ENCODE results near the gene UNC13A. TPM values are rescaled to one million over a fixed set of nuclear protein-coding genes. Genes with fewer than 3 reads are reported as not detected.
A peak's percentile ranks its signal among the peaks of the same experiment; 100 is the strongest.

Gene UNC13A
- total RNA-seq, 1 experiment from 2014 or later = 29.0 TPM

- POLR2A ChIA-PET = no interaction called here
- Histone ChIP-seq H3K27me3 (ENCODE audit: insufficient read depth, low read length) (no peaks in the 10 kb centered on the region), H4K20me1 (ENCODE audit: insufficient read depth) (peaks cover 4% of the 10 kb centered on the region; the same call in 1 of the 2 replicates), H3K4me2 (ENCODE audit: low read length) (no peak overlapping the region), H3K36me3 (ENCODE audit: control insufficient read depth in 1 of 2, insufficient read depth in 2 of 2, low read length in 2 of 2) (peaks cover 22 to 38% of the 10 kb centered on the region in 2 experiments; a peak in 3 of 4 replicates), H3K9me3 (ENCODE audit: control insufficient read depth in 1 of 2, insufficient read depth in 1 of 2, low read depth in 1 of 2, low read length in 2 of 2) (no peaks in the 10 kb centered on the region), H3K27ac (ENCODE audit: low read depth, low read length) (no peak overlapping the region), H2AFZ (ENCODE audit: low read depth, low read length, poor library complexity, severe bottlenecking) (no peak overlapping the region), H3K9me2 (ENCODE audit: insufficient read depth) (no peaks in the 10 kb centered on the region), H3K79me2 (ENCODE audit: insufficient read depth, low read length) (peaks cover 3% of the 10 kb centered on the region; the same call in 1 of the 2 replicates), H3K4me3 (replicated peaks in 1 of 2; ENCODE audit: low read depth in 1 of 2, low read length in 2 of 2) (no peak overlapping the region), H3K4me1 (ENCODE audit: control insufficient read depth in 1 of 2, insufficient read depth in 2 of 2, low read length in 2 of 2) (peaks cover 12 to 28% of the 10 kb centered on the region in 2 experiments; a peak in 3 of 4 replicates), H3K9ac (ENCODE audit: low read length) (no peak overlapping the region)
- no TSS peak for BruUV-seq (replicated peaks)
- RAD21 ChIA-PET (ENCODE audit: low non-redundant PET in 1 of 2, low total read pairs in 2 of 2, uncharacterized antibody in 2 of 2, unreplicated experiment in 2 of 2) = no interaction called here
- no peak for DNase-seq (ENCODE audit: low read depth, low spot score)
- intact Hi-C loops (cut with micrococcal nuclease) = no loop called here
- CTCF ChIA-PET = no interaction called here
- no peak for TF ChIP-seq SRF (IDR thresholded peaks at IDR 0.05; ENCODE audit: low read depth)
- TF ChIP-seq POLR2A (IDR thresholded peaks at IDR 0.05; ENCODE audit: borderline replicate concordance, extremely low read depth, insufficient read depth, insufficient read length) = no peak
- no peak for TF ChIP-seq CBX3 (IDR thresholded peaks at IDR 0.05; ENCODE audit: low read depth)
- no peak for TF ChIP-seq EZH2phosphoT487 (IDR thresholded peaks at IDR 0.05; ENCODE audit: borderline replicate concordance)
- no peak for ATAC-seq
Observed at GRCh38 chr19:17581211-17581874, 106.8 kb downstream of the UNC13A start.

- BruUV-seq (replicated peaks) = no TSS peak
- intact Hi-C loops (cut with micrococcal nuclease) = no loop called here
- Histone ChIP-seq H3K4me3 (replicated peaks in 1 of 2; ENCODE audit: low read depth in 1 of 2, low read length in 2 of 2) (no peak overlapping the region), H3K4me1 (ENCODE audit: control insufficient read depth in 1 of 2, insufficient read depth in 2 of 2, low read length in 2 of 2) (peaks cover 16 to 35% of the 10 kb centered on the region in 2 experiments; a peak in 3 of 4 replicates), H3K4me2 (ENCODE audit: low read length) (peak overlapping the region; percentile 69), H3K27me3 (ENCODE audit: insufficient read depth, low read length) (no peaks in the 10 kb centered on the region), H3K36me3 (ENCODE audit: control insufficient read depth in 1 of 2, insufficient read depth in 2 of 2, low read length in 2 of 2) (peaks cover 22 to 38% of the 10 kb centered on the region in 2 experiments; a peak in 3 of 4 replicates), H2AFZ (ENCODE audit: low read depth, low read length, poor library complexity, severe bottlenecking) (no peak overlapping the region), H4K20me1 (ENCODE audit: insufficient read depth) (peaks cover 4% of the 10 kb centered on the region; the same call in 1 of the 2 replicates), H3K79me2 (ENCODE audit: insufficient read depth, low read length) (peaks cover 3% of the 10 kb centered on the region; the same call in 1 of the 2 replicates), H3K9me2 (ENCODE audit: insufficient read depth) (no peaks in the 10 kb centered on the region), H3K9ac (ENCODE audit: low read length) (no peak overlapping the region), H3K27ac (ENCODE audit: low read depth, low read length) (peak overlapping the region; percentile 50), H3K9me3 (ENCODE audit: control insufficient read depth in 1 of 2, insufficient read depth in 1 of 2, low read depth in 1 of 2, low read length in 2 of 2) (no peaks in the 10 kb centered on the region)
- DNase-seq (ENCODE audit: low read depth, low spot score) (no peak), ATAC-seq (no peak)
- ChIA-PET CTCF (interaction anchor here (0.9 to 1.0 kb wide), 2 partner anchors 8 to 26 kb away, joined by 3 to 8 read pairs; no protein-coding TSS in a partner anchor), RAD21 (ENCODE audit: low non-redundant PET in 1 of 2, low total read pairs in 2 of 2, uncharacterized antibody in 2 of 2, unreplicated experiment in 2 of 2) (interaction anchor here in 1 of 2 experiments (0.9 kb wide), 1 partner anchor 186 kb away, joined by 4 read pairs; no protein-coding TSS in a partner anchor), POLR2A (interaction anchor here (0.5 to 1.3 kb wide), 2 partner anchors 18 to 218 kb away, joined by 3 read pairs; no protein-coding TSS in a partner anchor)
- no peak for TF ChIP-seq REST (IDR thresholded peaks at IDR 0.05; ENCODE audit: low read depth)
- no peak for TF ChIP-seq ZFX (IDR thresholded peaks at IDR 0.05)
- TF ChIP-seq CBX3 (IDR thresholded peaks at IDR 0.05; ENCODE audit: low read depth) = no peak
- no peak for TF ChIP-seq ELF1 (IDR thresholded peaks at IDR 0.05; ENCODE audit: borderline replicate concordance, low read depth)
- TF ChIP-seq, protein P1, sequence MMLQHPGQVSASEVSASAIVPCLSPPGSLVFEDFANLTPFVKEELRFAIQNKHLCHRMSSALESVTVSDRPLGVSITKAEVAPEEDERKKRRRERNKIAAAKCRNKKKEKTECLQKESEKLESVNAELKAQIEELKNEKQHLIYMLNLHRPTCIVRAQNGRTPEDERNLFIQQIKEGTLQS (IDR thresholded peaks at IDR 0.05) = no peak
- no peak for TF ChIP-seq POLR2AphosphoS5 (IDR thresholded peaks at IDR 0.05; ENCODE audit: low read depth, low read length)
- TF ChIP-seq, protein P2, sequence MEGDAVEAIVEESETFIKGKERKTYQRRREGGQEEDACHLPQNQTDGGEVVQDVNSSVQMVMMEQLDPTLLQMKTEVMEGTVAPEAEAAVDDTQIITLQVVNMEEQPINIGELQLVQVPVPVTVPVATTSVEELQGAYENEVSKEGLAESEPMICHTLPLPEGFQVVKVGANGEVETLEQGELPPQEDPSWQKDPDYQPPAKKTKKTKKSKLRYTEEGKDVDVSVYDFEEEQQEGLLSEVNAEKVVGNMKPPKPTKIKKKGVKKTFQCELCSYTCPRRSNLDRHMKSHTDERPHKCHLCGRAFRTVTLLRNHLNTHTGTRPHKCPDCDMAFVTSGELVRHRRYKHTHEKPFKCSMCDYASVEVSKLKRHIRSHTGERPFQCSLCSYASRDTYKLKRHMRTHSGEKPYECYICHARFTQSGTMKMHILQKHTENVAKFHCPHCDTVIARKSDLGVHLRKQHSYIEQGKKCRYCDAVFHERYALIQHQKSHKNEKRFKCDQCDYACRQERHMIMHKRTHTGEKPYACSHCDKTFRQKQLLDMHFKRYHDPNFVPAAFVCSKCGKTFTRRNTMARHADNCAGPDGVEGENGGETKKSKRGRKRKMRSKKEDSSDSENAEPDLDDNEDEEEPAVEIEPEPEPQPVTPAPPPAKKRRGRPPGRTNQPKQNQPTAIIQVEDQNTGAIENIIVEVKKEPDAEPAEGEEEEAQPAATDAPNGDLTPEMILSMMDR (IDR thresholded peaks at IDR 0.05 in 2 of 3, conservative IDR thresholded peaks at IDR 0.05 in 1 of 3; ENCODE audit: borderline replicate concordance in 1 of 3, insufficient read depth in 1 of 3, low read depth in 2 of 3, low read length in 2 of 3) = peak in 1 of 3 experiments; percentile 27; a peak in 1 of 6 replicates
Observed at GRCh38 chr19:17580470-17581144, 107.5 kb downstream of the UNC13A start.

Data from HCT116 (cell line).